IMR-90 (cell line): Measurements from ENCODE around the gene FMN1. TPM values are rescaled to one million over a fixed set of nuclear protein-coding genes. Genes with fewer than 3 reads are reported as not detected.

Source experiments
- ATAC-seq: fragments of 200-7000 bp; cut with Tn5 transposase; 2 replicates; pipeline ENCODE4 v1.9.1; 2020; ENCODE audit warnings: low read depth, mild to moderate bottlenecking, moderate library complexity
- BruUV-seq: library from RNA; stranded (reverse); fragments of 400-500 nt; replicated peaks from 2 replicates; lab custom pipeline; 2021; lab: Mats Ljungman, UMichigan
- CTCF ChIA-PET: fragments of 300-600 bp; formaldehyde crosslinking; extraction: SDS; loops from one replicate; lab custom pipeline; 2021; ENCODE audit warnings: antibody characterized with exemption; lab: Yijun Ruan, JAX
- POLR2A ChIA-PET: fragments of 300-600 bp; sonication (Branson Sonifier 250); formaldehyde crosslinking; loops from one replicate; lab custom pipeline; 2022; ENCODE audit warnings: antibody characterized with exemption; ENCODE audit not compliant: unreplicated experiment; lab: Charles Lee
- DNase-seq: peaks from one replicate; pipeline ENCODE4 v3.0.0; 2013
- H2AFZ ChIP-seq: replicated peaks from 2 replicates; pipeline ENCODE3; 2013; ENCODE audit warnings: low read length, mild to moderate bottlenecking; ENCODE audit not compliant: poor library complexity
- H2AK5ac ChIP-seq: 2 replicates; pipeline ENCODE4 v1.6.1; 2013; ENCODE audit warnings: low read depth, low read length, inconsistent platforms
- H2AK9ac ChIP-seq: replicated peaks from 2 replicates; pipeline ENCODE3; 2013; ENCODE audit warnings: mild to moderate bottlenecking, low read depth, low read length, moderate library complexity; ENCODE audit not compliant: poor library complexity
- H2BK120ac ChIP-seq: 2 replicates; pipeline ENCODE4 v1.6.1; 2013; ENCODE audit warnings: low read depth, low read length, inconsistent platforms
- H2BK15ac ChIP-seq: 3 replicates; pipeline ENCODE4 v1.6.1; 2013; ENCODE audit warnings: low read depth, low read length, inconsistent platforms
- H2BK20ac ChIP-seq: 2 replicates; pipeline ENCODE4 v1.6.1; 2013; ENCODE audit warnings: low read depth, mild to moderate bottlenecking, inconsistent platforms, low read length, moderate library complexity
- H2BK5ac ChIP-seq: 2 replicates; pipeline ENCODE4 v1.6.1; 2013; ENCODE audit warnings: mild to moderate bottlenecking, low read depth, low read length, inconsistent platforms; ENCODE audit not compliant: poor library complexity, severe bottlenecking
- H3K14ac ChIP-seq: replicated peaks from 2 replicates; pipeline ENCODE4 v1.6.1; 2013; ENCODE audit warnings: low read depth, low read length, inconsistent platforms
- H3K18ac ChIP-seq: 2 replicates; pipeline ENCODE4 v1.6.1; 2013; ENCODE audit warnings: low read depth, low read length, control low read depth
- H3K23ac ChIP-seq: 2 replicates; pipeline ENCODE4 v1.6.1; 2013; ENCODE audit warnings: low read depth, low read length, inconsistent platforms
- H3K27ac ChIP-seq: 2 replicates; pipeline ENCODE4 v1.5.1; 2013; ENCODE audit warnings: mild to moderate bottlenecking, control low read depth, low read length; ENCODE audit not compliant: insufficient read depth
- H3K27me3 ChIP-seq: 2 replicates; pipeline ENCODE4 v1.6.1; 2013; ENCODE audit warnings: low read length; ENCODE audit not compliant: control insufficient read depth, insufficient read depth
- H3K36me3 ChIP-seq: 2 replicates; pipeline ENCODE4 v1.6.1; 2013; ENCODE audit warnings: low read length, mixed read lengths; ENCODE audit not compliant: control insufficient read depth, insufficient read depth
- H3K4ac ChIP-seq: 2 replicates; pipeline ENCODE4 v1.6.1; 2013; ENCODE audit warnings: low read depth, low read length, inconsistent platforms
- H3K4me1 ChIP-seq: 2 replicates; pipeline ENCODE4 v1.6.1; 2013; ENCODE audit warnings: low read length, mixed read lengths; ENCODE audit not compliant: control insufficient read depth, insufficient read depth
- H3K4me2 ChIP-seq: 2 replicates; pipeline ENCODE4 v1.6.1; 2013; ENCODE audit warnings: low read depth, mild to moderate bottlenecking, control low read depth, low read length, moderate library complexity
- H3K4me3 ChIP-seq: 2 replicates; pipeline ENCODE4 v1.5.1; 2013; ENCODE audit warnings: low read depth, mild to moderate bottlenecking, control low read depth, low read length, moderate library complexity; ENCODE audit not compliant: insufficient read depth
- H3K56ac ChIP-seq: 2 replicates; pipeline ENCODE4 v1.6.1; 2013; ENCODE audit warnings: low read length, inconsistent platforms; ENCODE audit not compliant: insufficient read depth; ENCODE audit errors: extremely low read depth
- H3K79me1 ChIP-seq, 2 experiments: 2 replicates each; pipeline ENCODE4 v1.6.1; 2013; ENCODE audit warnings: low read length in 2 of 2, inconsistent platforms in 1 of 2, low read depth in 1 of 2
- H3K9ac ChIP-seq: 2 replicates; pipeline ENCODE4 v1.6.1; 2013; ENCODE audit warnings: low read depth, low read length, control low read depth
- H3K9me1 ChIP-seq: 2 replicates; pipeline ENCODE4 v1.6.1; 2013; ENCODE audit warnings: low read length, inconsistent platforms; ENCODE audit not compliant: insufficient read depth
- H3K9me3 ChIP-seq: 2 replicates; pipeline ENCODE4 v1.6.1; 2013; ENCODE audit warnings: low read length; ENCODE audit not compliant: control insufficient read depth, insufficient read depth
- H4K20me1 ChIP-seq: 2 replicates; pipeline ENCODE4 v1.6.1; 2013; ENCODE audit warnings: low read length, inconsistent platforms; ENCODE audit not compliant: insufficient read depth
- H4K5ac ChIP-seq: 2 replicates; pipeline ENCODE4 v1.6.1; 2013; ENCODE audit warnings: mild to moderate bottlenecking, low read depth, low read length, control low read depth
- H4K8ac ChIP-seq, 2 experiments: 2 replicates each; pipeline ENCODE4 v1.6.1; 2013; ENCODE audit warnings: low read depth in 2 of 2, low read length in 2 of 2, control low read depth in 1 of 2, inconsistent platforms in 1 of 2
- H4K91ac ChIP-seq: 2 replicates; pipeline ENCODE4 v1.6.1; 2013; ENCODE audit warnings: low read depth, low read length, inconsistent platforms; ENCODE audit not compliant: insufficient read depth
- BHLHE40 ChIP-seq: fragments of 150-350 bp; IDR thresholded peaks from 2 replicates; pipeline ENCODE4 v1.6.1; 2016; ENCODE audit warnings: mild to moderate bottlenecking, low read depth, low read length
- CEBPB ChIP-seq: IDR thresholded peaks from 2 replicates; pipeline ENCODE4 v1.6.1; 2012; ENCODE audit warnings: low read depth, low read length, improper control_type of control experiment
- FOS ChIP-seq: fragments of 150-350 bp; IDR thresholded peaks from 2 replicates; pipeline ENCODE4 v1.6.1; 2016; ENCODE audit warnings: low read depth, low read length
- MAFK ChIP-seq: IDR thresholded peaks from 2 replicates; pipeline ENCODE4 v1.6.1; 2012; ENCODE audit warnings: low read depth, low read length, improper control_type of control experiment
- WGBS, 2 experiments: methylation state at CpG; one replicate each; pipeline versions ENCODE4 v1.1.5 to v1.1.7; 2013; ENCODE audit warnings: missing lambda C conversion rate in 2 of 2; ENCODE audit not compliant: insufficient read length in 1 of 2; ENCODE audit errors: extremely low coverage in 2 of 2; 5-methylcytosine and 5-hydroxymethylcytosine counted together
- dilution Hi-C: fragments of 300-500 bp; cut with HindIII; formaldehyde crosslinking; loops from one replicate; pipeline ENCODE4 v1.14.3; 2018; ENCODE audit warnings: low sequenced_read_pairs; ENCODE audit not compliant: unreplicated experiment
- in situ Hi-C: fragments of 300-500 bp; cut with MboI; formaldehyde crosslinking; loops from 3 replicates; pipeline ENCODE4 v1.14.3; 2019; ENCODE audit warnings: low sequenced_read_pairs, inconsistent platforms, mixed read lengths
- intact Hi-C: fragments of 100-400 bp; cut with micrococcal nuclease; formaldehyde crosslinking; loops from 2 replicates; pipeline ENCODE4 v1.10.0; 2022
- polyA plus RNA-seq, 3 experiments: library from polyadenylated mRNA; depleted of rRNA; stranded (reverse); fragments of >200 nt; gene quantifications; 2 replicates each; pipeline ENCODE4 v1.2.3, GENCODE V29; 2012; ENCODE audit warnings: low replicate concordance in 1 of 3
- total RNA-seq: library from RNA; depleted of rRNA; stranded (reverse); fragments of >200 nt; gene quantifications from 2 replicates; pipeline ENCODE4 v1.2.3, GENCODE V29; 2012
- TF ChIP-seq, protein P1 (sequence below): fragments of 150-350 bp; IDR thresholded peaks from 2 replicates; pipeline ENCODE4 v1.6.1; 2016; ENCODE audit warnings: low read depth, mild to moderate bottlenecking, low read length, moderate library complexity, borderline replicate concordance
- TF ChIP-seq, protein P2 (sequence below): conservative IDR thresholded peaks from 2 replicates; pipeline ENCODE4 v1.5.1; 2012; ENCODE audit warnings: mild to moderate bottlenecking, low read depth, low read length, improper control_type of control experiment

Gene FMN1
- total and polyA plus RNA-seq, 2 of the 4 experiments (the other 2 are of a cell fraction): 7.3 to 17.6 TPM

DNA sequence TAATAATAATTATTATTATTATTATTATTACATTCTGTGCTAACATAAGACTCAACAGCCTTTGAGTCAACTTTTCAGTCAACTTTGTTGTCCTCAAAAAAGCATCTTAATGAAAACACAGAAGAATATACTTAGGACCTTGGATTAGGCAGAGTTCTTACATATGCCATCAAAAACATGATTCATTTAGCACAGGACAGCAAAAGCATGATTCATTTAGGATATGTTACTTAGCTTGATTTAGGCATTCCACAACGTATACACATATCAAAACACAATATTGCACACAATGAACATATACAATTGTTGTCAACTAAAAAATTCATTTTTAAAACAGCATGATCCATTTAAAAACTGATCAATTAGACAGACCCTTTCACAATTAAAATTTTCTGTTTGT lies 213.0 kb downstream of the FMN1 start:
- peak overlapping the region; percentile 42 for H3K18ac ChIP-seq
- H2BK15ac ChIP-seq: no peak overlapping the region
- H3K79me1 ChIP-seq: peaks cover 19 to 49% of the 10 kb centered on the region in 2 experiments
- no peak overlapping the region for H3K56ac ChIP-seq
- no CpG with 5 or more reads among the region's 1 CpG for WGBS, 2 experiments
- H4K91ac ChIP-seq: no peak overlapping the region
- H3K4me2 ChIP-seq: no peak overlapping the region
- no peak overlapping the region for H2AK9ac ChIP-seq
- TF ChIP-seq, protein P1, sequence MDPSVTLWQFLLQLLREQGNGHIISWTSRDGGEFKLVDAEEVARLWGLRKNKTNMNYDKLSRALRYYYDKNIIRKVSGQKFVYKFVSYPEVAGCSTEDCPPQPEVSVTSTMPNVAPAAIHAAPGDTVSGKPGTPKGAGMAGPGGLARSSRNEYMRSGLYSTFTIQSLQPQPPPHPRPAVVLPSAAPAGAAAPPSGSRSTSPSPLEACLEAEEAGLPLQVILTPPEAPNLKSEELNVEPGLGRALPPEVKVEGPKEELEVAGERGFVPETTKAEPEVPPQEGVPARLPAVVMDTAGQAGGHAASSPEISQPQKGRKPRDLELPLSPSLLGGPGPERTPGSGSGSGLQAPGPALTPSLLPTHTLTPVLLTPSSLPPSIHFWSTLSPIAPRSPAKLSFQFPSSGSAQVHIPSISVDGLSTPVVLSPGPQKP: no peak
- TF ChIP-seq CEBPB (0 out of 2 replicates have a peak, but pooled peaks have one; percentile 25), FOS (peak; percentile 21; the same call in 1 of the 2 replicates), MAFK (no peak), BHLHE40 (no peak)
- TF ChIP-seq, protein P2, sequence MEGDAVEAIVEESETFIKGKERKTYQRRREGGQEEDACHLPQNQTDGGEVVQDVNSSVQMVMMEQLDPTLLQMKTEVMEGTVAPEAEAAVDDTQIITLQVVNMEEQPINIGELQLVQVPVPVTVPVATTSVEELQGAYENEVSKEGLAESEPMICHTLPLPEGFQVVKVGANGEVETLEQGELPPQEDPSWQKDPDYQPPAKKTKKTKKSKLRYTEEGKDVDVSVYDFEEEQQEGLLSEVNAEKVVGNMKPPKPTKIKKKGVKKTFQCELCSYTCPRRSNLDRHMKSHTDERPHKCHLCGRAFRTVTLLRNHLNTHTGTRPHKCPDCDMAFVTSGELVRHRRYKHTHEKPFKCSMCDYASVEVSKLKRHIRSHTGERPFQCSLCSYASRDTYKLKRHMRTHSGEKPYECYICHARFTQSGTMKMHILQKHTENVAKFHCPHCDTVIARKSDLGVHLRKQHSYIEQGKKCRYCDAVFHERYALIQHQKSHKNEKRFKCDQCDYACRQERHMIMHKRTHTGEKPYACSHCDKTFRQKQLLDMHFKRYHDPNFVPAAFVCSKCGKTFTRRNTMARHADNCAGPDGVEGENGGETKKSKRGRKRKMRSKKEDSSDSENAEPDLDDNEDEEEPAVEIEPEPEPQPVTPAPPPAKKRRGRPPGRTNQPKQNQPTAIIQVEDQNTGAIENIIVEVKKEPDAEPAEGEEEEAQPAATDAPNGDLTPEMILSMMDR: no peak
- H4K8ac ChIP-seq: peak overlapping the region in 1 of 2 experiments; percentile 85; a peak in 2 of 4 replicates
- dilution Hi-C loops (no loop called here), in situ Hi-C loops (no loop called here), intact Hi-C loops (no loop called here)
- H3K14ac ChIP-seq: no peak overlapping the region
- H3K4ac ChIP-seq: peak overlapping the region; percentile 11; the same call in 1 of the 2 replicates
- ChIA-PET POLR2A (no interaction called here), CTCF (no interaction called here)
- peaks cover 7% of the 10 kb centered on the region; the same call in 1 of the 2 replicates for H4K20me1 ChIP-seq
- peaks cover 9% of the 10 kb centered on the region; the same call in 1 of the 2 replicates for H3K9me1 ChIP-seq
- peak overlapping the region; percentile 97 for H2BK5ac ChIP-seq
- H2AK5ac ChIP-seq: no peak overlapping the region
- no peak for ATAC-seq
- peak overlapping the region; percentile 43 for H4K5ac ChIP-seq
- BruUV-seq: no TSS peak
- H3K9ac ChIP-seq: no peak overlapping the region
- H3K27me3 ChIP-seq: no peaks in the 10 kb centered on the region
- peak; percentile 64 for DNase-seq
- 0 out of 2 replicates have a peak overlapping the region, but pooled peaks have one; percentile 32 for H2BK20ac ChIP-seq
- H3K23ac ChIP-seq: no peak overlapping the region; the same call in 1 of the 2 replicates
- peaks cover 20% of the 10 kb centered on the region for H3K4me1 ChIP-seq
- H3K27ac ChIP-seq: peak overlapping the region; percentile 64; the same call in 1 of the 2 replicates
- H3K4me3 ChIP-seq: no peak overlapping the region
- H3K9me3 ChIP-seq: no peaks in the 10 kb centered on the region
- H3K36me3 ChIP-seq: no peaks in the 10 kb centered on the region; the same call in 1 of the 2 replicates
- H2BK120ac ChIP-seq: peak overlapping the region; percentile 39
- H2AFZ ChIP-seq: no peak overlapping the region
